H9 (cell line): Measurements from ENCODE around the gene SEH1L. TPM values are rescaled to one million over a fixed set of nuclear protein-coding genes. Genes with fewer than 3 reads are reported as not detected.

Source experiments
- DNase-seq: peaks from one replicate; pipeline ENCODE4 v3.0.0-alpha.2; 2017
- H2AFZ ChIP-seq: one replicate; pipeline ENCODE4 v1.6.1; 2013; ENCODE audit warnings: mild to moderate bottlenecking, low read length, control low read depth, moderate library complexity
- H2AK5ac ChIP-seq: 2 replicates; pipeline ENCODE4 v1.6.1; 2013; ENCODE audit warnings: low read length, control low read depth, mixed read lengths; ENCODE audit not compliant: insufficient read length
- H2BK120ac ChIP-seq: one replicate; pipeline ENCODE4 v1.6.1; 2013; ENCODE audit warnings: low read depth, mild to moderate bottlenecking, low read length, control low read depth, inconsistent platforms; ENCODE audit not compliant: poor library complexity, severe bottlenecking
- H2BK12ac ChIP-seq: 2 replicates; pipeline ENCODE4 v1.6.1; 2013; ENCODE audit warnings: low read length, control low read depth, mixed read lengths, low read depth; ENCODE audit not compliant: insufficient read length
- H2BK15ac ChIP-seq: 2 replicates; pipeline ENCODE4 v1.6.1; 2013; ENCODE audit warnings: low read depth, low read length, control low read depth
- H2BK20ac ChIP-seq: one replicate; pipeline ENCODE4 v1.6.1; 2013; ENCODE audit warnings: low read depth, mild to moderate bottlenecking, low read length, control low read depth, inconsistent platforms; ENCODE audit not compliant: poor library complexity, severe bottlenecking
- H2BK5ac ChIP-seq: 2 replicates; pipeline ENCODE4 v1.6.1; 2013; ENCODE audit warnings: low read length, control low read depth, mixed read lengths; ENCODE audit not compliant: insufficient read length
- H3K14ac ChIP-seq: 2 replicates; pipeline ENCODE4 v1.6.1; 2013; ENCODE audit warnings: low read length, control low read depth; ENCODE audit not compliant: insufficient read depth
- H3K18ac ChIP-seq: 2 replicates; pipeline ENCODE4 v1.6.1; 2013; ENCODE audit warnings: low read depth, mild to moderate bottlenecking, mixed read lengths, low read length, control low read depth; ENCODE audit not compliant: insufficient read length
- H3K23ac ChIP-seq: 2 replicates; pipeline ENCODE4 v1.6.1; 2013; ENCODE audit warnings: low read length, control low read depth, mixed read lengths, low read depth; ENCODE audit not compliant: insufficient read length
- H3K23me2 ChIP-seq: 2 replicates; pipeline ENCODE4 v1.6.1; 2013; ENCODE audit warnings: low read depth, mild to moderate bottlenecking, mixed read lengths, low read length, control low read depth; ENCODE audit not compliant: insufficient read length, poor library complexity, severe bottlenecking
- H3K27ac ChIP-seq: 2 replicates; pipeline ENCODE4 v1.5.1; 2013; ENCODE audit warnings: low read length, control low read depth, mixed read lengths, low read depth; ENCODE audit not compliant: insufficient read length
- H3K27me3 ChIP-seq: 2 replicates; pipeline ENCODE4 v1.6.1; 2013; ENCODE audit warnings: low read length, control low read depth, inconsistent platforms; ENCODE audit not compliant: insufficient read depth
- H3K4ac ChIP-seq: 2 replicates; pipeline ENCODE4 v1.6.1; 2013; ENCODE audit warnings: low read depth, mild to moderate bottlenecking, control low read depth, inconsistent platforms, low read length, moderate library complexity
- H3K4me1 ChIP-seq: 2 replicates; pipeline ENCODE4 v1.6.1; 2013; ENCODE audit warnings: low read length, control low read depth, inconsistent platforms; ENCODE audit not compliant: insufficient read depth
- H3K4me2 ChIP-seq: 2 replicates; pipeline ENCODE4 v1.6.1; 2013; ENCODE audit warnings: low read length, control low read depth, mixed read lengths; ENCODE audit not compliant: insufficient read length, insufficient read depth
- H3K56ac ChIP-seq: 2 replicates; pipeline ENCODE4 v1.6.1; 2013; ENCODE audit warnings: low read depth, mild to moderate bottlenecking, mixed read lengths, low read length, control low read depth; ENCODE audit not compliant: insufficient read length
- H3K79me1 ChIP-seq: 2 replicates; pipeline ENCODE4 v1.6.1; 2013; ENCODE audit warnings: low read depth, mild to moderate bottlenecking, moderate library complexity, low read length, control low read depth, inconsistent platforms; ENCODE audit not compliant: insufficient read depth, poor library complexity, severe bottlenecking
- H3K79me2 ChIP-seq: 2 replicates; pipeline ENCODE4 v1.6.1; 2013; ENCODE audit warnings: low read length, control low read depth, inconsistent platforms; ENCODE audit not compliant: insufficient read depth
- H3K9ac ChIP-seq: 2 replicates; pipeline ENCODE4 v1.6.1; 2013; ENCODE audit warnings: low read length, control low read depth, mixed read lengths; ENCODE audit not compliant: insufficient read length; ENCODE audit errors: extremely low read depth
- H3K9me3 ChIP-seq: one replicate; pipeline ENCODE4 v1.6.1; 2013; ENCODE audit warnings: low read depth, low read length, inconsistent platforms; ENCODE audit not compliant: control insufficient read depth
- H3T11ph ChIP-seq: one replicate; pipeline ENCODE4 v1.6.1; 2013; ENCODE audit warnings: mild to moderate bottlenecking, low read length, control low read depth, inconsistent platforms
- H4K20me1 ChIP-seq: one replicate; pipeline ENCODE4 v1.6.1; 2013; ENCODE audit not compliant: control insufficient read depth, insufficient read length, insufficient read depth
- H4K5ac ChIP-seq: 2 replicates; pipeline ENCODE4 v1.6.1; 2013; ENCODE audit warnings: low read depth, mild to moderate bottlenecking, mixed read lengths, low read length, control low read depth; ENCODE audit not compliant: insufficient read length
- H4K8ac ChIP-seq: replicated peaks from 2 replicates; pipeline ENCODE4 v1.6.1; 2013; ENCODE audit warnings: low read length, control low read depth, mixed read lengths, low read depth; ENCODE audit not compliant: insufficient read length
- H4K91ac ChIP-seq: 2 replicates; pipeline ENCODE4 v1.6.1; 2013; ENCODE audit warnings: low read depth, mild to moderate bottlenecking, moderate library complexity, mixed read lengths, low read length, control low read depth; ENCODE audit not compliant: insufficient read length
- H3K27ac Mint-ChIP-seq, 3 experiments: 2 replicates in 2 of 3; 3 replicates in 1 of 3; pipeline ENCODE4 v1.8.0; 2020 to 2021; ENCODE audit warnings: mixed read lengths in 3 of 3, mild to moderate bottlenecking in 1 of 3, moderate library complexity in 1 of 3
- H3K27me3 Mint-ChIP-seq: 2 replicates; pipeline ENCODE4 v1.8.0; 2021; ENCODE audit warnings: low read depth, mild to moderate bottlenecking, moderate library complexity, mixed read lengths
- H3K36me3 Mint-ChIP-seq, 3 experiments: 2 replicates in 2 of 3; 3 replicates in 1 of 3; pipeline ENCODE4 v1.8.0; 2020 to 2021; ENCODE audit warnings: low read depth in 3 of 3, mixed read lengths in 3 of 3; ENCODE audit not compliant: insufficient read depth in 1 of 3
- H3K4me1 Mint-ChIP-seq, 2 experiments: 2 replicates each; pipeline ENCODE4 v1.8.0; 2020; ENCODE audit warnings: mixed read lengths in 2 of 2
- H3K4me3 Mint-ChIP-seq, 2 experiments: 2 replicates in 1 of 2; 3 replicates in 1 of 2; pipeline ENCODE4 v1.8.0; 2020 to 2021; ENCODE audit warnings: mild to moderate bottlenecking in 2 of 2, mixed read lengths in 2 of 2, moderate library complexity in 1 of 2
- H3K9me3 Mint-ChIP-seq, 2 experiments: 2 replicates in 1 of 2; 3 replicates in 1 of 2; pipeline ENCODE4 v1.8.0; 2020; ENCODE audit warnings: mild to moderate bottlenecking in 2 of 2, mixed read lengths in 2 of 2, moderate library complexity in 1 of 2
- whole genome bisulfite sequencing: extraction: QIAGEN DNeasy Blood & Tissue Kit; methylation state at CpG from one replicate; pipeline ENCODE4 v1.1.7; 2013; ENCODE audit warnings: missing lambda C conversion rate, low lambda C conversion rate, mixed read lengths; ENCODE audit not compliant: insufficient read length; ENCODE audit errors: extremely low coverage; 5-methylcytosine and 5-hydroxymethylcytosine counted together
- total RNA-seq: library from RNA; stranded (reverse); gene quantifications from 2 replicates; pipeline ENCODE4 v1.2.1, GENCODE V29; 2021
- TF ChIP-seq, protein P1 (sequence below): fragments of 200-600 bp; sonication (generic); conservative IDR thresholded peaks from 3 replicates; pipeline ENCODE4 v1.8.0; 2021; ENCODE audit warnings: antibody characterized with exemption, mild to moderate bottlenecking

SEH1L gene
- total RNA-seq, 1 experiment from 2014 or later: 97.2 TPM

DNA sequence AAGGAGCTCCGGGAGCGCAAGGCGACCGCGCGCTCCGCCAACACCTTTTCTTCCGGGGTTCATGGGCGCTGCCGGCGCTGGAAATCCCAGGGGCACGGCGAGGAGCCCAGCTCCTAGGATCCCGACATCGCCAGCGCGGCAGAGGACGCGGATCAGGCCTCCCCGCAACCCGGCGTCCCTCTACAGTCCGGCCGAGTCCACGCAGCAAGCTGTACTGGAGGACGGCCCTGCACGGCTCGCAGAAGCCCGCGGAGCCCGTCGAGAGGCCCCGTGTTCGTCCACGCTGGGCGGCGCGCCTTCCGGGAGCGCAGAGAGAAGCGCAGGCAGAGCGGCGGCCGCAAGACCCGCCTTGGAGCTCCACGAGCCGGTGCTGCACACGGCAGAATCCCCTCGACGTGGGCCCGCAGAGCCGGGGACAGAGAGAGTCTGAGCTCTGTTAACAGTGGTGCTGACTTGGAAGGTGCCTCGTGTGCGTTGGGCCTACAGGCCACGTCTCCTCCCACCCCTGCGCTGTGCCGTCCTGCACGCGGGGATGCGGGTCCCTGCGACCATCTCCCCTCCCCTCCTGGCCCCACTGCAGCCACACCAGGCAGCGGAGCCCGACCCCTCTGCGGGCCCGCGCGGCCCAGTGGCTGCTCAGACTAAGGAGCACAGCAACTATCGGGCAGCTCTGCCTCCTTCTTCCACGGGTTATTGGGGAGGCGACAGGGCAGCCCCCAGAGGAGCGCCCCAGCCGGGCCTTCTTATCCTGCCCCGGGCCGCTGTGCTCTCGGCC, 35.7 kb upstream of the SEH1L start:
- H2AK5ac ChIP-seq: no peak overlapping the region
- H4K20me1 ChIP-seq: no peaks in the 10 kb centered on the region
- Mint-ChIP-seq H3K4me1 (no peaks in the 10 kb centered on the region), H3K4me3 (no peak overlapping the region), H3K27ac (no peak overlapping the region), H3K36me3 (no peaks in the 10 kb centered on the region), H3K27me3 (no peaks in the 10 kb centered on the region), H3K9me3 (no peaks in the 10 kb centered on the region)
- H3K23me2 ChIP-seq: no peaks in the 10 kb centered on the region
- no peak overlapping the region for H4K8ac ChIP-seq
- H2BK5ac ChIP-seq: no peak overlapping the region
- H2BK20ac ChIP-seq: no peak overlapping the region
- WGBS: no CpG with 5 or more reads among the region's 75 CpGs
- no peaks in the 10 kb centered on the region for H3K79me2 ChIP-seq
- no peak overlapping the region for H4K91ac ChIP-seq
- H3K23ac ChIP-seq: no peak overlapping the region
- H4K5ac ChIP-seq: no peak overlapping the region
- no peak overlapping the region for H3K14ac ChIP-seq
- no peak overlapping the region for H2BK12ac ChIP-seq
- H3K9ac ChIP-seq: no peak overlapping the region
- no peak overlapping the region for H3K27ac ChIP-seq
- no peak overlapping the region for H3T11ph ChIP-seq
- no peak overlapping the region for H3K18ac ChIP-seq
- H3K56ac ChIP-seq: no peak overlapping the region
- no peak overlapping the region for H2AFZ ChIP-seq
- no peak overlapping the region for H3K4me2 ChIP-seq
- no peaks in the 10 kb centered on the region for H3K4me1 ChIP-seq
- H3K4ac ChIP-seq: no peak overlapping the region
- no peaks in the 10 kb centered on the region for H3K9me3 ChIP-seq
- H2BK15ac ChIP-seq: no peak overlapping the region
- DNase-seq: peak; percentile 62
- no peaks in the 10 kb centered on the region for H3K79me1 ChIP-seq
- H2BK120ac ChIP-seq: no peak overlapping the region
- TF ChIP-seq, protein P1, sequence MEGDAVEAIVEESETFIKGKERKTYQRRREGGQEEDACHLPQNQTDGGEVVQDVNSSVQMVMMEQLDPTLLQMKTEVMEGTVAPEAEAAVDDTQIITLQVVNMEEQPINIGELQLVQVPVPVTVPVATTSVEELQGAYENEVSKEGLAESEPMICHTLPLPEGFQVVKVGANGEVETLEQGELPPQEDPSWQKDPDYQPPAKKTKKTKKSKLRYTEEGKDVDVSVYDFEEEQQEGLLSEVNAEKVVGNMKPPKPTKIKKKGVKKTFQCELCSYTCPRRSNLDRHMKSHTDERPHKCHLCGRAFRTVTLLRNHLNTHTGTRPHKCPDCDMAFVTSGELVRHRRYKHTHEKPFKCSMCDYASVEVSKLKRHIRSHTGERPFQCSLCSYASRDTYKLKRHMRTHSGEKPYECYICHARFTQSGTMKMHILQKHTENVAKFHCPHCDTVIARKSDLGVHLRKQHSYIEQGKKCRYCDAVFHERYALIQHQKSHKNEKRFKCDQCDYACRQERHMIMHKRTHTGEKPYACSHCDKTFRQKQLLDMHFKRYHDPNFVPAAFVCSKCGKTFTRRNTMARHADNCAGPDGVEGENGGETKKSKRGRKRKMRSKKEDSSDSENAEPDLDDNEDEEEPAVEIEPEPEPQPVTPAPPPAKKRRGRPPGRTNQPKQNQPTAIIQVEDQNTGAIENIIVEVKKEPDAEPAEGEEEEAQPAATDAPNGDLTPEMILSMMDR: no peak
- no peaks in the 10 kb centered on the region for H3K27me3 ChIP-seq
